GM12872 (cell line): ENCODE results near the gene CRYL1.

Source experiments
- CTCF ChIP-seq: IDR thresholded peaks from 3 replicates; pipeline ENCODE4 v1.5.1; 2011; ENCODE audit warnings: low read depth, mild to moderate bottlenecking, low read length, moderate library complexity; ENCODE audit not compliant: insufficient read depth

Gene CRYL1

GRCh38 chr13:20381401-20381800 is 144.3 kb downstream of the CRYL1 start:
- no peak for TF ChIP-seq CTCF

- TF ChIP-seq CTCF = no peak
These were observed 146.9 kb downstream of the CRYL1 start for GRCh38 chr13:20378721-20379120.

GRCh38 chr13:20377720-20378119 is 147.9 kb downstream of the CRYL1 start:
- TF ChIP-seq CTCF = no peak

GRCh38 chr13:20375871-20376270 is 149.8 kb downstream of the CRYL1 start:
- no peak for TF ChIP-seq CTCF

GRCh38 chr13:20373861-20374260 is 151.8 kb downstream of the CRYL1 start:
- no peak for TF ChIP-seq CTCF

GRCh38 chr13:20371825-20372224 is 153.8 kb downstream of the CRYL1 start:
- TF ChIP-seq CTCF = no peak

- TF ChIP-seq CTCF = no peak
These were observed 154.7 kb downstream of the CRYL1 start for GRCh38 chr13:20370815-20371421.
